H9 (cell line): ENCODE data around the gene ZSCAN9. TPM values are rescaled to one million over a fixed set of nuclear protein-coding genes. Genes with fewer than 3 reads are reported as not detected.

Experiments
- DNase-seq: peaks from one replicate; pipeline ENCODE4 v3.0.0-alpha.2; 2017
- H2AFZ ChIP-seq: one replicate; pipeline ENCODE4 v1.6.1; 2013; ENCODE audit warnings: mild to moderate bottlenecking, low read length, control low read depth, moderate library complexity
- H2AK5ac ChIP-seq: 2 replicates; pipeline ENCODE4 v1.6.1; 2013; ENCODE audit warnings: low read length, control low read depth, mixed read lengths; ENCODE audit not compliant: insufficient read length
- H2BK120ac ChIP-seq: one replicate; pipeline ENCODE4 v1.6.1; 2013; ENCODE audit warnings: low read depth, mild to moderate bottlenecking, low read length, control low read depth, inconsistent platforms; ENCODE audit not compliant: poor library complexity, severe bottlenecking
- H2BK12ac ChIP-seq: 2 replicates; pipeline ENCODE4 v1.6.1; 2013; ENCODE audit warnings: low read length, control low read depth, mixed read lengths, low read depth; ENCODE audit not compliant: insufficient read length
- H2BK15ac ChIP-seq: 2 replicates; pipeline ENCODE4 v1.6.1; 2013; ENCODE audit warnings: low read depth, low read length, control low read depth
- H2BK20ac ChIP-seq: one replicate; pipeline ENCODE4 v1.6.1; 2013; ENCODE audit warnings: low read depth, mild to moderate bottlenecking, low read length, control low read depth, inconsistent platforms; ENCODE audit not compliant: poor library complexity, severe bottlenecking
- H2BK5ac ChIP-seq: 2 replicates; pipeline ENCODE4 v1.6.1; 2013; ENCODE audit warnings: low read length, control low read depth, mixed read lengths; ENCODE audit not compliant: insufficient read length
- H3K14ac ChIP-seq: 2 replicates; pipeline ENCODE4 v1.6.1; 2013; ENCODE audit warnings: low read length, control low read depth; ENCODE audit not compliant: insufficient read depth
- H3K18ac ChIP-seq: 2 replicates; pipeline ENCODE4 v1.6.1; 2013; ENCODE audit warnings: low read depth, mild to moderate bottlenecking, mixed read lengths, low read length, control low read depth; ENCODE audit not compliant: insufficient read length
- H3K23ac ChIP-seq: 2 replicates; pipeline ENCODE4 v1.6.1; 2013; ENCODE audit warnings: low read length, control low read depth, mixed read lengths, low read depth; ENCODE audit not compliant: insufficient read length
- H3K23me2 ChIP-seq: 2 replicates; pipeline ENCODE4 v1.6.1; 2013; ENCODE audit warnings: low read depth, mild to moderate bottlenecking, mixed read lengths, low read length, control low read depth; ENCODE audit not compliant: insufficient read length, poor library complexity, severe bottlenecking
- H3K27ac ChIP-seq: 2 replicates; pipeline ENCODE4 v1.5.1; 2013; ENCODE audit warnings: low read length, control low read depth, mixed read lengths, low read depth; ENCODE audit not compliant: insufficient read length
- H3K27me3 ChIP-seq: 2 replicates; pipeline ENCODE4 v1.6.1; 2013; ENCODE audit warnings: low read length, control low read depth, inconsistent platforms; ENCODE audit not compliant: insufficient read depth
- H3K4ac ChIP-seq: 2 replicates; pipeline ENCODE4 v1.6.1; 2013; ENCODE audit warnings: low read depth, mild to moderate bottlenecking, control low read depth, inconsistent platforms, low read length, moderate library complexity
- H3K4me1 ChIP-seq: 2 replicates; pipeline ENCODE4 v1.6.1; 2013; ENCODE audit warnings: low read length, control low read depth, inconsistent platforms; ENCODE audit not compliant: insufficient read depth
- H3K4me2 ChIP-seq: 2 replicates; pipeline ENCODE4 v1.6.1; 2013; ENCODE audit warnings: low read length, control low read depth, mixed read lengths; ENCODE audit not compliant: insufficient read length, insufficient read depth
- H3K56ac ChIP-seq: 2 replicates; pipeline ENCODE4 v1.6.1; 2013; ENCODE audit warnings: low read depth, mild to moderate bottlenecking, mixed read lengths, low read length, control low read depth; ENCODE audit not compliant: insufficient read length
- H3K79me1 ChIP-seq: 2 replicates; pipeline ENCODE4 v1.6.1; 2013; ENCODE audit warnings: low read depth, mild to moderate bottlenecking, moderate library complexity, low read length, control low read depth, inconsistent platforms; ENCODE audit not compliant: insufficient read depth, poor library complexity, severe bottlenecking
- H3K79me2 ChIP-seq: 2 replicates; pipeline ENCODE4 v1.6.1; 2013; ENCODE audit warnings: low read length, control low read depth, inconsistent platforms; ENCODE audit not compliant: insufficient read depth
- H3K9ac ChIP-seq: 2 replicates; pipeline ENCODE4 v1.6.1; 2013; ENCODE audit warnings: low read length, control low read depth, mixed read lengths; ENCODE audit not compliant: insufficient read length; ENCODE audit errors: extremely low read depth
- H3K9me3 ChIP-seq: one replicate; pipeline ENCODE4 v1.6.1; 2013; ENCODE audit warnings: low read depth, low read length, inconsistent platforms; ENCODE audit not compliant: control insufficient read depth
- H3T11ph ChIP-seq: one replicate; pipeline ENCODE4 v1.6.1; 2013; ENCODE audit warnings: mild to moderate bottlenecking, low read length, control low read depth, inconsistent platforms
- H4K20me1 ChIP-seq: one replicate; pipeline ENCODE4 v1.6.1; 2013; ENCODE audit not compliant: control insufficient read depth, insufficient read length, insufficient read depth
- H4K5ac ChIP-seq: 2 replicates; pipeline ENCODE4 v1.6.1; 2013; ENCODE audit warnings: low read depth, mild to moderate bottlenecking, mixed read lengths, low read length, control low read depth; ENCODE audit not compliant: insufficient read length
- H4K8ac ChIP-seq: replicated peaks from 2 replicates; pipeline ENCODE4 v1.6.1; 2013; ENCODE audit warnings: low read length, control low read depth, mixed read lengths, low read depth; ENCODE audit not compliant: insufficient read length
- H4K91ac ChIP-seq: 2 replicates; pipeline ENCODE4 v1.6.1; 2013; ENCODE audit warnings: low read depth, mild to moderate bottlenecking, moderate library complexity, mixed read lengths, low read length, control low read depth; ENCODE audit not compliant: insufficient read length
- H3K27ac Mint-ChIP-seq, 3 experiments: 2 replicates in 2 of 3; 3 replicates in 1 of 3; pipeline ENCODE4 v1.8.0; 2020 to 2021; ENCODE audit warnings: mixed read lengths in 3 of 3, mild to moderate bottlenecking in 1 of 3, moderate library complexity in 1 of 3
- H3K27me3 Mint-ChIP-seq: 2 replicates; pipeline ENCODE4 v1.8.0; 2021; ENCODE audit warnings: low read depth, mild to moderate bottlenecking, moderate library complexity, mixed read lengths
- H3K36me3 Mint-ChIP-seq, 3 experiments: 2 replicates in 2 of 3; 3 replicates in 1 of 3; pipeline ENCODE4 v1.8.0; 2020 to 2021; ENCODE audit warnings: low read depth in 3 of 3, mixed read lengths in 3 of 3; ENCODE audit not compliant: insufficient read depth in 1 of 3
- H3K4me1 Mint-ChIP-seq, 2 experiments: 2 replicates each; pipeline ENCODE4 v1.8.0; 2020; ENCODE audit warnings: mixed read lengths in 2 of 2
- H3K4me3 Mint-ChIP-seq, 2 experiments: 2 replicates in 1 of 2; 3 replicates in 1 of 2; pipeline ENCODE4 v1.8.0; 2020 to 2021; ENCODE audit warnings: mild to moderate bottlenecking in 2 of 2, mixed read lengths in 2 of 2, moderate library complexity in 1 of 2
- H3K9me3 Mint-ChIP-seq, 2 experiments: 2 replicates in 1 of 2; 3 replicates in 1 of 2; pipeline ENCODE4 v1.8.0; 2020; ENCODE audit warnings: mild to moderate bottlenecking in 2 of 2, mixed read lengths in 2 of 2, moderate library complexity in 1 of 2
- CTCF ChIP-seq: fragments of 200-600 bp; sonication (generic); conservative IDR thresholded peaks from 3 replicates; pipeline ENCODE4 v1.8.0; 2021; ENCODE audit warnings: antibody characterized with exemption, mild to moderate bottlenecking
- WGBS: extraction: QIAGEN DNeasy Blood & Tissue Kit; methylation state at CpG from one replicate; pipeline ENCODE4 v1.1.7; 2013; ENCODE audit warnings: missing lambda C conversion rate, low lambda C conversion rate, mixed read lengths; ENCODE audit not compliant: insufficient read length; ENCODE audit errors: extremely low coverage; 5-methylcytosine and 5-hydroxymethylcytosine counted together
- total RNA-seq: library from RNA; stranded (reverse); gene quantifications from 2 replicates; pipeline ENCODE4 v1.2.1, GENCODE V29; 2021

ZSCAN9 gene
- total RNA-seq, 1 experiment from 2014 or later, result 11.5 TPM

DNA sequence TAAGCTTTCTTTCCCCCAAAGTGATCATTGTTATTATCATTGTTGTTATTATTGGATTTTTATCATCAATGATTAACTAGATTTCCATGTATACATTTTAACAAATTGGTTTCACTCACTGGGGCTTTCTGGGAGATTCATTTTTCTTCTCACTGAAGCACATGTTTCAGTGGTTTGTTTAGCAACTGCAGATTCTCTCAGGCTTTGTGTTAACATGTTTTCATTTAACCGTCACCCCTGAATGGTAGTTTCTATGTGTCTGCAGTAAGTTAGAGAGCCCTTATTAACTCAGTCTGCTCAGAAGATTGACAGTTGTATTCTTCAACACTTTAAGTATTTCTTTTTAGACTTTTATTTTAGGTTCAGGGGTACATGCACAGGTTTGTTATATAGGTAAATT, 14.6 kb downstream of the ZSCAN9 start:
- H3K9me3 Mint-ChIP-seq, result no peaks in the 10 kb centered on the region; a peak in 2 of 5 replicates
- H3K4ac ChIP-seq, result no peak overlapping the region
- TF ChIP-seq CTCF, result no peak

More for the DNA sequence above, 14.6 kb downstream of the ZSCAN9 start:
- H2AK5ac ChIP-seq, result no peak overlapping the region
- no peak overlapping the region for H3K27ac Mint-ChIP-seq
- no peak overlapping the region for H2BK12ac ChIP-seq
- H3T11ph ChIP-seq, result no peak overlapping the region
- no CpG with 5 or more reads among the region's 1 CpG for WGBS
- no peak overlapping the region for H3K4me3 Mint-ChIP-seq
- no peak overlapping the region for H4K91ac ChIP-seq
- no peaks in the 10 kb centered on the region for H3K79me2 ChIP-seq
- H2BK5ac ChIP-seq, result no peak overlapping the region
- H3K27me3 ChIP-seq, result no peaks in the 10 kb centered on the region
- H3K9ac ChIP-seq, result no peak overlapping the region
- H3K79me1 ChIP-seq, result no peaks in the 10 kb centered on the region
- H2BK20ac ChIP-seq, result no peak overlapping the region
- no peak for DNase-seq
- H2AFZ ChIP-seq, result no peak overlapping the region
- H4K8ac ChIP-seq, result no peak overlapping the region
- no peaks in the 10 kb centered on the region for H3K23me2 ChIP-seq
- H3K23ac ChIP-seq, result no peak overlapping the region
- no peaks in the 10 kb centered on the region for H3K4me1 ChIP-seq
- H3K56ac ChIP-seq, result no peak overlapping the region
- H3K9me3 ChIP-seq, result no peaks in the 10 kb centered on the region
- no peak overlapping the region for H2BK15ac ChIP-seq
- H3K27me3 Mint-ChIP-seq, result no peaks in the 10 kb centered on the region
- no peaks in the 10 kb centered on the region for H4K20me1 ChIP-seq
- no peak overlapping the region for H4K5ac ChIP-seq
- no peak overlapping the region for H3K27ac ChIP-seq
- H3K14ac ChIP-seq, result no peak overlapping the region
- no peak overlapping the region for H3K4me2 ChIP-seq
- peaks cover 5 to 12% of the 10 kb centered on the region in 2 experiments for H3K4me1 Mint-ChIP-seq
- H3K18ac ChIP-seq, result no peak overlapping the region
- no peak overlapping the region for H2BK120ac ChIP-seq
- peaks cover 2 to 19% (median 12%) of the 10 kb centered on the region in 3 experiments; a peak in 6 of 7 replicates for H3K36me3 Mint-ChIP-seq
